ENCODE data around the gene GRID1.
"Not testable (repeated sequence)": the region's sequence is repeated elsewhere in the genome, so short reads cannot be mapped to it uniquely, and the experiment has no call there.

Gene GRID1

DNA sequence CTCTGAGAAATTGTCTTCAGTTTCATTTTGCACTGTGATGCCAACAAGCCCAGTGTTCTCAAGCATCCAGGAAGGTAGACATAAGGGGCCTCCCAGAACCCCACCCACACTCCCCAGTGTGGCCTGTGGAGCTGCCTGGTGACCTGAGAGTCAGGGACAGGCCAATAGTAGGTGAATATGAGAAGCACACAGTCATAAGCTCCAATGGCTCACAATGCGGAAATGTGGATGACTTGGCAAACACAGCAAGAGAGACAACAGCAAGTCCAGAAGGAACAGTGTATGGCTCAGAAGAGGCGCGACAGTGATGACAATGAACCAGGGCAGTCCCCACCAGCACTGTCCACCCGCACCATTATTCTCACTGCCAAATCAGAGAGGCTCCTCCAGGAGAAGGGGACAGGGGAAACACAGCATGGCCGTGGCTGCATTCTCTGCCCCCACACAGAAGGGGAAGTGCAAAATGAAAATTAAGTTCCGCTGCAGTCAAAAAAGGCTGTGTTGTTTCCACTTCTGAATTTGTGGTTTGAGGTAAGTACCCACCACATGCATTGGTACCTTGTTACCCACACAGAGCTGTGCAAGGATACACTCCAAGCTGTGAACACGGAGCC, 419.8 kb downstream of the GRID1 start:
- DNase-seq = no peak

DNA sequence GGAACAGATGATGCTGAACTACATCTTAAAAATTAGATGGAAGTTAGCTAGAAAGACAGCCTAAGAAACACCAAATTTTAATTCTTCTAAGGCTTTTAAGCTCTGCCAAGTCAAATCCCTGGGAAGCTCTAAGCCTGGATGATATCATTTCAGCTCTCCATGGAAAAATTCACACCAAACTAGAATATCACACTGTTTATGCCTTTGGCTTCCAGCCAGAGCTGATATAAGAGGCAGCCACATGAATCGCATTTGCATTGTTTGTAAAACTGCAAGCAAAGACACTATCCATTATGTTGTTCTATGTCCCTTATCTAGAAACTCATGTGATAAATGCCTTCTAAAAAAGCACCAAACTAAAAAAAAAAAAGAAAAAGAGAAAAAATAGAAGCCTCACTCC, 430.4 kb downstream of the GRID1 start:
- DNase-seq = no peak

DNA sequence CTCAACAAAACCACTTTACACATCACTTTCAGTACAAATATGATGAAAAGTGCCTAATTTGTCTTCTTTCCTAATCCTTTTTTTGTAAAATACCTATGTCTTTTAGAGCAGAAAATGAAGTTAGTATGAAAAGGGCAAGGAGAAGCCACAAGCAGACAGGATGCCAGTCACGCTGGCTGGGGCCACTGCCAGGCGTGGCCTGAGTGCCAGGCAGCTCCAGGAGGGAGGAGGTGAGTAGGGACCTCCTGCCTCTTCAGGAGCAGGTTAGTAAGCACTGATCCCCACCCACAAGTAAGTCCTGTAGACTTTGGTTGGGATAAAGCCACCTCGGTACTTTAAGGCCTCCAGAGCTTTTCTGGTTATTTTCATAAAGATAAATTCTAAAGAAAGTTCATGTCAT, 432.0 kb downstream of the GRID1 start:
- no peak for DNase-seq

- not testable (repeated sequence) for DNase-seq
These were observed 436.6 kb downstream of the GRID1 start for GRCh38 chr10:85929993-85930392.

- no peak for DNase-seq
These were observed 438.5 kb downstream of the GRID1 start for GRCh38 chr10:85927952-85928665.

DNA sequence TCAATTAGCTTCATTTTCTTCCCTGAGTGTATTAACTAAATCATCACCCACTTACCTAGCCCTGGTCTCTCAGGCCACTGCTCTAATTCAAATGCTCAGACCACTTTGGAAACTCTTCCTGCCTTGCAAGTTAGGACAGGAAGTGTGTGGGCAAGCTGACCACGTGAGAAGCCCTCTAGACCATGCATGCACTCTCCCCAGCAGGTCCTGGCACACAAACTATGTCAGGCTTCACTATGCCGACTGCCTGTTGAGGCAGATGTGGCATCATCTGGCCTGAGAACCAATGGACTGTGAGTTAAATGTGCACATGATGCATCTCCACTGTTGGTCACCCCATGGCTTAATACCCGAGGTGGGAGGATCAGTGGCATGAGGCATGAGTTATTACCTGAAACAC, 439.6 kb downstream of the GRID1 start:
- no peak for DNase-seq

DNA sequence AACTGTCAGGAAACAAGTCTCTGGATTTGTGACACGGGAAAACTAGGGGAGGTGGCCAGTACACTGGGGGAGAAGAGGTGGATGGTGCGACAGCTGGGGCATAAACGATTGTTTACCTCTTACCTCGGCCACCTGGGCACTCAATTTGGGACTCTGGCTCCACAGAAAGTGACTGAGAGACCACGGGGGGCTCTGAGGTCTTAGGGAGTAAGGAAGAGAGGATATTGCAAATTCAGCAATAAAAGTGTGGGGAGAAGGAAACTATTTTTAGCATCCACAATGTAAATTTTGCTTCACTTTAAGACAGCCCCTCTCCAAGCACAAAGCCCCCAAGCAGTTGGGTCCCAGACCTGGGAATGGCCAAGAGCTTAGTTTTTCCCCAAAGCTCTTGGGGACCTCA, 440.5 kb downstream of the GRID1 start:
- DNase-seq = no peak

- no peak for DNase-seq
These were observed 441.3 kb downstream of the GRID1 start for GRCh38 chr10:85925201-85925750.

GRCh38 chr10:85924382-85925102, 442.1 kb downstream of the GRID1 start:
- DNase-seq = no peak

- DNase-seq = no peak
These were observed 444.1 kb downstream of the GRID1 start for GRCh38 chr10:85922356-85923129.

DNA sequence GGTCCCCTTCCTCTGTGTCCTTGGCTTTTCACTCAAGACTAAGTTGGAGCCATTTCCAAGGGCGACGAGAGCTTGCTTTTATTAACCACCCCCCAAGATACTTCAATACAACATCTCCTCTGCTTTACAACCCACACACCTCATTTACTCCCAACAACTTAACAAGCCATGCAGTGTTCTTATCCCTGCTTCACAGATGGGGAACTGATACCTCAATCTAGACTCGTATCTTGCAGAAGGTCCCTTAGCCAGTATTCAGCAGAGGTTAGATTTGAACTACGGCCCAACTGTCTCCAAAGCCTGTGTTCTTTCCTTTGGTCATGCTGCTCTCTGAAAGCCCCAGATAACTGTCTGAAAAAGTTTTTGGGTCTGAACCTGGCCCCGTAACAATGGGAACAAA, 444.8 kb downstream of the GRID1 start:
- no peak for DNase-seq

DNA sequence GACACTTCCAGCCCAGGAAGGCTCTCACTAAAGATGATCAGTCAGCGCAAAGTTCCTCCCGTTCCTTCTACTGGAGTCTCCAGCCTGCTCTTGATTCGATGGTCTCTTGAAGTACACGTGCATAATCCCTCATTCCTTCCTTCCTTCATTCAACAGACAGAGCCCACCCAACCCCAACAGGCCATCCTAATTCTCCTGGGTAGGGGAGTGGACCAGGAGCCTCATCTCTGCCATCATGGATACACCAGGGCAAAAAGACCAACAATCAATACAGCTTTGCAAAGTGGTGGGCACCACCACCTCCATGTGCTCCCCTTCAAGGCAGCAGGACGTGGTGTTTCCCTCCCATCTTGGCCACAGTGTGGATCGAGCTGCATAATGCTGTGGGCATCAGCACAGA, 446.3 kb downstream of the GRID1 start:
- no peak for DNase-seq

DNA sequence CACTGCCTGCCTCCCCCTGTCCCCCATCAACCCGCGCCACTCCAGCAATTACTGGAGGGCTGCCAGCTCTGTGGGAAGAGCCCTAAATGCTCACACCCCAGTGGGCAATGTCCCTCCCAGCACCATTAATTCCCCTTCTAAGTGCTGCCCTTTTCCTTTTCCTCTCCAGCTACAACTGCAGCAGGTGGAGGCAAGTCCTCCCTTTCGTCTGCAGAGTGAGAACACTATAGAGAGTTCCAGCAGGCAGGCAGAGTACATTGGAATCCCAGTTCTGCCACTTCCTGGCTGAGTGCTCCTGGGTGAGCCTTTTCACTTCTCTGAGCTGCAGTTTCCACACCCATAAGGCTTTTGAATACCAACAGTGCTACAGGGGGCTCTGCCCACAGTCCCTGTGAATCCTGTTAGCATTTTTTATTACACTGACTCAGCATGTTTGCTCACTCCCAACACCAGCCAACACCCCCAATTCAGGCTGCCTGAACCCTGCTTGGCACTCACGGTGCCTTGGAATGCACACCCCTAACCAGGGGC, 447.0 kb downstream of the GRID1 start:
- no peak for DNase-seq

GRCh38 chr10:85918371-85918770, 448.2 kb downstream of the GRID1 start:
- no peak for DNase-seq

- no peak for DNase-seq
These were observed 449.0 kb downstream of the GRID1 start for GRCh38 chr10:85917601-85918000.

DNA sequence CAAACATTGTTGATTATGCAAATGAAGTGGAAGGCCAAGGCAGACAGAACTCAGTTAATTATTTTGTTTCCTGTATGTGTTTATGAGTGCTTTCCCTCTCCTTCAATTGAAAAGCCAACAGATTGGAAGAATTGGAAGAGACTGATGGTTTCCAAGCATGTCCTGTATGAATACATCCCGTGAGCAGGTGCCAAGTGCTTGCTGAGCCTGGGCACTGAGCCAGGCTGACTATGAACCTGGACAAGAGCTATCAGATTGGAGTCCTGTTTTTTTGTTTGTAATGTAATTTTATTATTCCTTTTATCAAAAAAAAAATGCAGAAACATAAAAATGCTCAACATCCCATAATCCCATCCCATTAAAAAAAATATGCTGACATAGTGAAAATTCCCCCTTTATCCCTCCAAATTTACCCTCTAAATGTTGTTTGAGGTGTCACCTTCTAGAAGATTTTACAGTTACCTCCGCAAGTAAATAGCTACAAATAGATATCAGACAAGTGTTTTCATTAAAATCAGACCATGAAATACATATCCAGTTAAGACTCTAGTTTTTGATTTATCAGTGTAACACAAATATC, 449.5 kb downstream of the GRID1 start:
- DNase-seq = no peak

- DNase-seq = no peak
These were observed 450.3 kb downstream of the GRID1 start for GRCh38 chr10:85916286-85916685.

DNA sequence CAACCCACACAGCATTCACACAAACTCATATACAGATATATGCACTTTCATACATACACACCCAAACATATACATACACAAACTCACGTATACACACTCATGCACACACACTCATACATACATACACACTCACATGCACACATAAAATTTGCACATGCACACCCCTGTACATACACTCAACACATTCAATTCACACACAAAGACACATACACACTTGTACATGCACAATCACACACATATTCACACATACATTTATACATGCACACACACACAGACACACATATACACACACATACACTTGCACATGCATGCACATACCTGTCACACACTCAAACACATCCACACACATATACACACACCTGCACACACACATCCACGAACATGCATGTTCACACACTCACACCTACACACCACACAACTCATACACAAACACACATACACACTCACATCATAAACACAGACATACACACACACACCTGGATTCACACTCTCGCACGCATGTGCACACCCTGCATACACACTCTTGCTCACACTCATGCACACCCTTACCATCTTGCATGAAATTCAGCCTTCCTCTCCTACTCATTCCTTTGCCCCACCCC, 451.2 kb downstream of the GRID1 start:
- DNase-seq = no peak

DNA sequence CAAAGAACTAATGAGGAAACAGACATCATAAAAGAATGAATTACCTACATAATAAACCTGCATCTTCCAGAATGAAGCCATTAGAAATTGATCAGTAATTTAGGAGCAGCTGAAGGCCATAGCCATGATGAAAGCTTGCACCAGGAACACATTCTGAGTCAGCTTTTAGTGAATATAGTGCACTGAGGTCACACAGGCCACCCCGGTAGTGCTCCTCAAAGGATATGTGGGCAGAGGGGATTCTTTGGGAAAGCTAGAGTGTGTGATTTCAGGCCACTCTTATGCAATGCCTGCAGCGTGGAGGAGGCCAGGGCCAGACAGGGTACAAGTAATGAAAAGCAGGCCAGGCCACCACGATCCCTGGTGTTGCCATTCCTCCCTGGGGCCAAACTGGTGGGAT, 451.9 kb downstream of the GRID1 start:
- no peak for DNase-seq

GRCh38 chr10:85908462-85908861, 458.1 kb downstream of the GRID1 start:
- DNase-seq = no peak

- no peak for DNase-seq
These were observed 464.5 kb downstream of the GRID1 start for GRCh38 chr10:85902051-85902450.

DNA sequence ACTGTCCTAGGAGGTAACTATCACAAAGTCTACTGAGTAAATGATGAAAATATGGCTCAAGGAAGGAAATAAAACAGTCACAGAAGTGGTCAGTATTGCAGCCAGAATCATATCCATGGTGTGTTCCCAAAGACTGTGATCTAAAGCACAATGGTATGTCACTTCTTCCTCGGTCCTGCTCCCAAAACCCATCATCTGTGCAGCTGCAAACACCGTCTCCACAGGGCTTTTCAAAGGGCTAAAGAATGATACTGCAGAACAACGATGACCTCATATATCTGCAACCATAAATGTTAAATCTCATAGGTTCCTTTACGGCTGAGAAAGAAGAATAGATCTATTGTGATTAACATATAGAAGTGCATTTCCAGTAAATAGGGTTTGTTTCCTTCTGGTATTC, 465.0 kb downstream of the GRID1 start:
- DNase-seq = no peak
